Stomach (tissue), 9 donors: ENCODE measurements around the gene TTC38. TPM values are rescaled to one million over a fixed set of nuclear protein-coding genes. Genes with fewer than 3 reads are reported as not detected.
A peak's percentile ranks its signal among the peaks of the same experiment; 100 is the strongest.

Source experiments
- DNase-seq, 2 donors: peaks; one replicate each; pipeline versions ENCODE4 v3.0.0 to v3.0.0-alpha.2; 2013 to 2019
- H3K27ac ChIP-seq, 5 donors: fragments of 200-600 bp in 4 of 5; sonication (generic) in 4 of 5; one replicate each; pipeline ENCODE4 v1.5.1; 2013 to 2019; ENCODE audit warnings: mild to moderate bottlenecking in 1 of 5, moderate library complexity in 1 of 5
- H3K27me3 ChIP-seq, 3 donors: fragments of 200-600 bp; sonication (generic); one replicate each; pipeline ENCODE4 v1.5.1; 2017 to 2019; ENCODE audit warnings: mixed run types in 1 of 3
- H3K36me3 ChIP-seq, 4 donors: fragments of 200-600 bp; sonication (generic); 1 replicate in 3 of 4; 2 replicates in 1 of 4; pipeline ENCODE4 v1.5.1; 2016 to 2019
- H3K4me1 ChIP-seq, 4 donors: fragments of 200-600 bp; sonication (generic); one replicate each; pipeline ENCODE4 v1.5.1; 2016 to 2019
- H3K4me3 ChIP-seq, 4 donors: fragments of 200-600 bp; sonication (generic) in 3 of 4; one replicate each; pipeline ENCODE4 v1.5.1; 2016 to 2019; ENCODE audit warnings: mild to moderate bottlenecking in 1 of 4
- H3K9me3 ChIP-seq, 4 donors: fragments of 200-600 bp; sonication (generic); one replicate each; pipeline ENCODE4 v1.5.1; 2016 to 2019
- EP300 ChIP-seq: sonication (generic); formaldehyde crosslinking; IDR thresholded peaks from one replicate; pipeline ENCODE4 v1.6.1; 2017; ENCODE audit warnings: antibody characterized with exemption
- POLR2A ChIP-seq, 4 donors: fragments of 450-650 bp; IDR thresholded peaks; one replicate each; pipeline ENCODE4 v1.6.1; 2016; ENCODE audit warnings: antibody characterized with exemption in 4 of 4, control low read depth in 2 of 4, mild to moderate bottlenecking in 1 of 4, moderate library complexity in 1 of 4
- POLR2AphosphoS5 ChIP-seq, 3 donors: sonication (generic); formaldehyde crosslinking; IDR thresholded peaks; one replicate each; pipeline ENCODE4 v1.6.1; 2016; ENCODE audit warnings: antibody characterized with exemption in 3 of 3
- WGBS, 5 donors: extraction: QIAGEN DNeasy Blood & Tissue Kit in 3 of 5; methylation state at CpG; one replicate each; pipeline versions ENCODE4 v1.1.5 to v1.1.7; 2013 to 2018; 5-methylcytosine and 5-hydroxymethylcytosine counted together
- intact Hi-C: fragments of 100-400 bp; cut with DNase I; formaldehyde crosslinking; loops from one replicate; pipeline ENCODE4 v1.15.1; 2023; ENCODE audit warnings: low total_unique reads
- polyA plus RNA-seq, 3 donors: library from polyadenylated mRNA; stranded (reverse); fragments of 200-250 nt; gene quantifications; one replicate each; pipeline ENCODE4 v1.2.3, GENCODE V29; 2013
- total RNA-seq, 5 donors: library from RNA; depleted of rRNA; stranded (reverse); fragments of >200 nt; gene quantifications; one replicate each; pipeline versions ENCODE4 v1.1.0 to v1.2.3, GENCODE V29; 2014 to 2016
- TF ChIP-seq, protein P1 (sequence below), 7 experiments: fragments of 450-650 bp in 4 of 7; fragments of 200-600 bp in 3 of 7; sonication (generic) in 3 of 7; IDR thresholded peaks; one replicate each; pipeline ENCODE4 v1.5.1; 2016 to 2019; ENCODE audit warnings: antibody characterized with exemption in 7 of 7, control low read depth in 2 of 7, mild to moderate bottlenecking in 1 of 7
- donor health status: healthy with polysubstance abuse.
- donor health status: Bipolar disorder and iron deficiency.
- donor health status: healthy.

TTC38 gene
- total and polyA plus RNA-seq, 8 donors = 20.0 to 411 (median 38.4) TPM

DNA sequence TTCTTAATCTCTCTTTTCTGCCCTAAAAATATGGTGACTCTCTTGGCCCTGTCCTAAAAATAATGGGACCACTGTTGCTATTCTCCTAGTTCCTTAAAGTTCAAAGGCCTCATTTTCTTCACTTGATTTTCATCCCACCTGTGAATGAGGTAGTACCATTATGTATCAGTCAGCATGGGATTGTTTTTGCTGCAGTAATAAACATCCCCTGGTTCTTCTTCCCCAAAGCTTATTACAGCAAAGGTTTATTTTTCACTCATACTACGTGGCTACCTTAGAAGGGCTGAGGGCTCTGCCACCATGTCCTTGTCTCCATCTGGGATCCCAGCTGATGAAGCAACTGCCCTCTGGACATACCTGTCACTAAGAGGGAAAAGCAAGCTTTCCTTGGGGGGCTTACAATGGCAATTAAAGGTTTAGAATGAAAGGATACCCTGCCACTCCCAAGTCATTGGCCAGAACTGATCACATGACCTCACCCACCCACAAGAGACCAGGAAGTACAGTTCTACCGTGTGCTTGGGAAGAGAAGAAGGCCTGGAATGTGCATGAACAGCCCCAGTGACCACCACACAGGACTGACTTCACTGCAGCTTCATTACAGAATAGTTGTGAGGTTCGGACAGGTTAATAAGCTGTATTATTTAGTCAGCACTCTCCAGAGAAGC, 7.8 kb downstream of the TTC38 start:
- Histone ChIP-seq H3K27me3 (no peaks in the 10 kb centered on the region), H3K4me3 (no peak overlapping the region), H3K27ac (peak overlapping the region in 1 of 5 donors; percentile 20), H3K36me3 (peaks cover 77 to 98% (median 96%) of the 10 kb centered on the region in 4 donors), H3K4me1 (peaks cover 0 to 11% (median 1%) of the 10 kb centered on the region in 4 donors), H3K9me3 (no peaks in the 10 kb centered on the region)
- WGBS, 5 donors = 64 to 79% (median 72%) methylated on average over 3 of the region's 3 CpGs
- TF ChIP-seq POLR2A (IDR thresholded peaks at IDR 0.05) = no peak
- no peak for TF ChIP-seq POLR2AphosphoS5 (IDR thresholded peaks at IDR 0.05)
- TF ChIP-seq, protein P1, sequence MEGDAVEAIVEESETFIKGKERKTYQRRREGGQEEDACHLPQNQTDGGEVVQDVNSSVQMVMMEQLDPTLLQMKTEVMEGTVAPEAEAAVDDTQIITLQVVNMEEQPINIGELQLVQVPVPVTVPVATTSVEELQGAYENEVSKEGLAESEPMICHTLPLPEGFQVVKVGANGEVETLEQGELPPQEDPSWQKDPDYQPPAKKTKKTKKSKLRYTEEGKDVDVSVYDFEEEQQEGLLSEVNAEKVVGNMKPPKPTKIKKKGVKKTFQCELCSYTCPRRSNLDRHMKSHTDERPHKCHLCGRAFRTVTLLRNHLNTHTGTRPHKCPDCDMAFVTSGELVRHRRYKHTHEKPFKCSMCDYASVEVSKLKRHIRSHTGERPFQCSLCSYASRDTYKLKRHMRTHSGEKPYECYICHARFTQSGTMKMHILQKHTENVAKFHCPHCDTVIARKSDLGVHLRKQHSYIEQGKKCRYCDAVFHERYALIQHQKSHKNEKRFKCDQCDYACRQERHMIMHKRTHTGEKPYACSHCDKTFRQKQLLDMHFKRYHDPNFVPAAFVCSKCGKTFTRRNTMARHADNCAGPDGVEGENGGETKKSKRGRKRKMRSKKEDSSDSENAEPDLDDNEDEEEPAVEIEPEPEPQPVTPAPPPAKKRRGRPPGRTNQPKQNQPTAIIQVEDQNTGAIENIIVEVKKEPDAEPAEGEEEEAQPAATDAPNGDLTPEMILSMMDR (IDR thresholded peaks at IDR 0.05) = no peak
- TF ChIP-seq EP300 = no peak
- intact Hi-C loops = no loop called here
- no peak for DNase-seq

DNA sequence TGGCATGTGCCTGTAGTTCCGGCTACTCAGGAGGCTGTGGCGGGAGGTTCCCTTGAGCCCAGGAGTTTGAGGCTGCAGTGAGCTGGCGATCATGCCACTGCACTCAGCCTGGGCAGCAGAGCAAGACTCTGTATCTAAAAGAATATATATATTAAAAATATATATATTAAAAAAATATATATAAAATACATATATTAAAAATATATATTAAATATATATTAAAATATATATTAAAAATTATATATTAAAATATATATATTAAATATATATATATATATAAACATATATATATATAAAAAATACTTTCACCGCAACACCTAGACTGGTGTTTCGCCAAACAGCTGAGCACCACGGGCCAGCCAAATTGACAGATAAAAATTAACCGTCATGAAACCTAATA, 8.8 kb downstream of the TTC38 start:
- Histone ChIP-seq H3K36me3 (peaks cover 87 to 99% (median 98%) of the 10 kb centered on the region in 4 donors), H3K4me1 (peaks cover 0 to 9% (median 0%) of the 10 kb centered on the region in 4 donors), H3K27ac (no peak overlapping the region), H3K9me3 (no peaks in the 10 kb centered on the region), H3K27me3 (no peaks in the 10 kb centered on the region), H3K4me3 (no peak overlapping the region)
- TF ChIP-seq POLR2A (IDR thresholded peaks at IDR 0.05) (no peak), POLR2AphosphoS5 (IDR thresholded peaks at IDR 0.05) (no peak), EP300 (no peak)
- TF ChIP-seq, protein P1 (IDR thresholded peaks at IDR 0.05) = no peak
- WGBS, 5 donors = 82 to 92% (median 88%) methylated on average over 7 of the region's 7 CpGs
- intact Hi-C loops = no loop called here
- no peak for DNase-seq

DNA sequence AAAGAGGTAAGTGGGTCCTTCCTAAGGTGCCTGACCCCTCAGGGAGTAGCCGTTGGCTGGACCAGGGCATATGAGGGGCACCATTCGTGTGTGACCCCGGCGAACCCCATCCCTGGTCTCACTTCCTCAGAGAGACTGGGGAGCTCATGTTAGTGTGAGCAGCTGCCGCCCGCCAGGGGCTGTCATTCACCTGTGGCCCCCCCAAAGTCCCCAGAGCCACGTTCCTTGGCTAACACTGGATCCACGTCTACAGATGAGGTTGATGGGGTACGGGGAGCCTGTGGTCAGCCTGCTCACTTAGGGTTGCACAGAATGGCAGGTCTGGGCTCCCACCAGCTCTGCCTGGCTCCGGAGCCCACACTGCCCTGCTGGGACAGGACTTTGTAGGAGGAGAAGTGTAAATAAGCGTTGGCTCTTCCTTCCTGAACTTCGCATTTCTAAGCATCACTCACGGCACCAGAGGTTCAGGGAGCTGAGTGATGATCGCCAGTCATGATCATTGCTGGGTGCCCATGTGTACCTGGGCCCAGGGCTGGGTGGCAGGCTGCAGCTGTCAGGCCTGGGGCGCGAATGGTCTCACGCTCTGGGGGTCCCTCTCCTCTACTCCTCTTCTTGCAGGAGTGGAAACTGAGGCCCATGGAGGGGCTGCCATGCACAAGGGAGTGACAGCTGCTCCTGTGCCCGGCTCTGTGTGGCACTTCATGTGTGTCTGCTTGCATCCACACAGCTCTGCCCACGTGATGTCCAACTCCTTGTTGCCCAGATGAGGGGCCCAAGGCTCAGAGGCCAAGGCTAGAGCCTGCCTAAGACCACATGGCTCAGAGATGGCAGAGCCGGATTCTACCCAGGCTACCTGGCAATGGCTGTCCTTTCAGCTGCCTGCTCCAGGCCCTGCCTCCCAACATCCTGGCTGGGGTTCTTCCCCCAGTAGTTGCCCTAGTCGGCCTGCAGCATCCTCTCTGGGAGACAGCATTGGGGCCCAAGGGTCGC, 11.1 kb downstream of the TTC38 start:
- Histone ChIP-seq H3K9me3 (no peaks in the 10 kb centered on the region), H3K4me3 (no peak overlapping the region), H3K4me1 (peaks cover 0 to 9% (median 0%) of the 10 kb centered on the region in 4 donors), H3K27ac (no peak overlapping the region), H3K36me3 (peaks cover 87 to 99% (median 98%) of the 10 kb centered on the region in 4 donors), H3K27me3 (no peaks in the 10 kb centered on the region)
- TF ChIP-seq EP300 (no peak), POLR2A (IDR thresholded peaks at IDR 0.05) (no peak), POLR2AphosphoS5 (IDR thresholded peaks at IDR 0.05) (no peak)
- TF ChIP-seq, protein P1 (IDR thresholded peaks at IDR 0.05) = no peak
- WGBS, 5 donors = 91 to 95% (median 94%) methylated on average over 14 to 22 of the region's 22 CpGs
- no peak for DNase-seq
- intact Hi-C loops = no loop called here

DNA sequence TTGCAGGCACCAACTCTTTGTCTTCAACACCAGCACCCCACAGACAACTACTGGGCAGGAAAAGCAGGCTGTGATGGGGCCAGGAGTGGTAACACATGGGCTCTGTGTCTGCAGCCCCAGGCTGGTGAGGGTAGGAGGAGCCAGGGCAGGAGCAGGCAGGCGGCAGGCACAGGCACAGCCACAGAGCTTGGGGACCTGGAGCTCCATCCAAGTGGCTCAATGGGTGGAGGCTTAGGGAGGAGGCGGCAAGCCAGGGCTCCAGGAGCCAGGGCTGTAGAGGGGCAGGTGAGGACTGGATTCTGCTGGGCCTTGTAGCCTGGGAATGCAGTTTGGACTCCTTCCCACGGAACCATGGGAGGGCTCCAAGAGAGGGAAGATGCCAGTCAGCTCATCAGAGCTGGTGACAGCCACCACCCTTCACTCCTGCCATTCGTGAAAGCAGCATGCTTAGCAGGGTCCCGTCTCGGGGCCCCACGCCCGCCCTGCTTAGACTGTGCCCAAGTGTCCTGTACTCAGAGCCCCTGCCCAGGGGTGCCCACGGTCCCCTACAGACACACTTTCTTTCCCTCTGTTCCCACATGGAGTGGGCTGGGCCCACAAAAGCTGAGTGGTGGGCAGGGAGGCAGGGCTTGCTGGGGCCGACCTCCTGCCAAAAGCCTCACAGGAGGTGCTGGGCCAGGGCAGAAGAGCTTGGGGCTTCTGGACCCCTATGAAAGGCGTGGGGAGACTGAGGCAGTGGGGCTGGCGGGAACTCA, 12.4 kb downstream of the TTC38 start:
- 89 to 98% (median 96%) methylated on average over 12 of the region's 12 CpGs for WGBS, 5 donors
- peaks cover 87 to 99% (median 98%) of the 10 kb centered on the region in 4 donors for H3K36me3 ChIP-seq

More for the DNA sequence above, 12.4 kb downstream of the TTC38 start:
- intact Hi-C loops = no loop called here
- H3K4me3 ChIP-seq = no peak overlapping the region
- peaks cover 0 to 9% (median 0%) of the 10 kb centered on the region in 4 donors for H3K4me1 ChIP-seq
- no peaks in the 10 kb centered on the region for H3K27me3 ChIP-seq
- peak overlapping the region in 2 of 5 donors; percentile 14 to 17 for H3K27ac ChIP-seq
- TF ChIP-seq POLR2A (IDR thresholded peaks at IDR 0.05) (no peak), POLR2AphosphoS5 (IDR thresholded peaks at IDR 0.05) (no peak), EP300 (no peak)
- TF ChIP-seq, protein P1 (IDR thresholded peaks at IDR 0.05) = no peak
- H3K9me3 ChIP-seq = no peaks in the 10 kb centered on the region
- DNase-seq = no peak
